Esophagus (tissue), 2 donors: ENCODE results near the gene PLA2G4E. TPM values are rescaled to one million over a fixed set of nuclear protein-coding genes. Genes with fewer than 3 reads are reported as not detected.

Experiments used
- H3K27ac ChIP-seq, 2 donors: one replicate each; pipeline ENCODE4 v1.5.1; 2013; ENCODE audit warnings: low read depth in 2 of 2, mild to moderate bottlenecking in 2 of 2, inconsistent platforms in 1 of 2, low read length in 1 of 2, moderate library complexity in 1 of 2
- H3K27me3 ChIP-seq, 2 donors: one replicate each; pipeline ENCODE4 v1.6.1; 2013; ENCODE audit warnings: low read length in 2 of 2, control low read depth in 1 of 2, mild to moderate bottlenecking in 1 of 2; ENCODE audit not compliant: insufficient read depth in 2 of 2, control insufficient read depth in 1 of 2
- H3K36me3 ChIP-seq, 2 donors: one replicate each; pipeline ENCODE4 v1.6.1; 2013; ENCODE audit warnings: low read length in 1 of 2; ENCODE audit not compliant: control insufficient read depth in 2 of 2, insufficient read depth in 2 of 2
- H3K4me1 ChIP-seq, 2 donors: one replicate each; pipeline ENCODE4 v1.6.1; 2013; ENCODE audit warnings: low read length in 1 of 2; ENCODE audit not compliant: control insufficient read depth in 2 of 2, insufficient read depth in 2 of 2
- H3K4me3 ChIP-seq, 2 donors: one replicate each; pipeline ENCODE4 v1.5.1; 2013; ENCODE audit warnings: low read length in 2 of 2, mild to moderate bottlenecking in 2 of 2, low read depth in 1 of 2, moderate library complexity in 1 of 2
- H3K9me3 ChIP-seq, 2 donors: one replicate each; pipeline ENCODE4 v1.6.1; 2013; ENCODE audit warnings: mild to moderate bottlenecking in 2 of 2, low read depth in 1 of 2, low read length in 1 of 2, moderate library complexity in 1 of 2; ENCODE audit not compliant: control insufficient read depth in 2 of 2, insufficient read depth in 1 of 2
- WGBS, 2 donors: extraction: QIAGEN DNeasy Blood & Tissue Kit; methylation state at CpG; one replicate each; pipeline ENCODE4 v1.1.7; 2013; 5-methylcytosine and 5-hydroxymethylcytosine counted together
- polyA plus RNA-seq, 2 donors: library from polyadenylated mRNA; stranded (reverse); fragments of 200-250 nt; gene quantifications; one replicate each; pipeline ENCODE4 v1.2.3, GENCODE V29; 2013
- donor health status: healthy with polysubstance abuse.
- donor health status: Bipolar disorder and iron deficiency.

PLA2G4E gene
- polyA plus RNA-seq, 2 donors: 1.2 to 2.5 TPM

GRCh38 chr15:42063122-42063848 is 42.4 kb upstream of the PLA2G4E start:
- Histone ChIP-seq H3K27me3 (no peaks in the 10 kb centered on the region), H3K4me1 (peaks cover 0 to 2% of the 10 kb centered on the region in 2 donors), H3K36me3 (no peaks in the 10 kb centered on the region), H3K4me3 (no peak overlapping the region), H3K9me3 (peaks cover 0 to 2% of the 10 kb centered on the region in 2 donors), H3K27ac (no peak overlapping the region)
- WGBS, 2 donors: 85 to 88% methylated on average over 12 of the region's 12 CpGs

DNA sequence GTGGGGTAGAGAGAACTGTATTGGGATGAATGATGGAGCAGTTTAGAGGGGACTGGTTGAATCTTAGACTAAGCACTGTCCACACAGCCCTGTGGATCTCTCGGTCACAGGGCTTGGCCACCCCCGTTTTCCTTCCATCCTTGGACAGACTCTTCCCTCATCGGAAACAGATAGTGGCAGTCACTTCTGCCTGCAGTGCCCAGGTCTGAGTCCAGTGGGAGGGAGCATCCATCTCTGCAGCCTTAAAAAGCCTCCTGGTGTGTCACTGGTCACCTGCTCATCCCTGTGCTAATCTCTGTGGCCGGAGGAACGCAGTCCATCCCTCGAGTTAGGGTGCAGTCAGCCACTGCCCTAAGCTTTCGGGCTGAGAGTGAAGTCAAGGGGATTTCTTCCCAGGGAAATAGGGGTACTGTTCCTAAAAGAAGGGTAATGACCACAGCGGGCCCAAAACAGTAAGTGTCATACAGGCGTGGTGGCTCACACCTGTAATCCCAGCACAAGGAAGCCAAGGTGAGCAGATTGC is 41.5 kb upstream of the PLA2G4E start:
- Histone ChIP-seq H3K9me3 (no peaks in the 10 kb centered on the region), H3K27me3 (no peaks in the 10 kb centered on the region), H3K4me3 (no peak overlapping the region), H3K27ac (no peak overlapping the region), H3K36me3 (no peaks in the 10 kb centered on the region), H3K4me1 (peaks cover 0 to 6% of the 10 kb centered on the region in 2 donors)
- 92% methylated on average over 9 of the region's 9 CpGs for WGBS, 2 donors

DNA sequence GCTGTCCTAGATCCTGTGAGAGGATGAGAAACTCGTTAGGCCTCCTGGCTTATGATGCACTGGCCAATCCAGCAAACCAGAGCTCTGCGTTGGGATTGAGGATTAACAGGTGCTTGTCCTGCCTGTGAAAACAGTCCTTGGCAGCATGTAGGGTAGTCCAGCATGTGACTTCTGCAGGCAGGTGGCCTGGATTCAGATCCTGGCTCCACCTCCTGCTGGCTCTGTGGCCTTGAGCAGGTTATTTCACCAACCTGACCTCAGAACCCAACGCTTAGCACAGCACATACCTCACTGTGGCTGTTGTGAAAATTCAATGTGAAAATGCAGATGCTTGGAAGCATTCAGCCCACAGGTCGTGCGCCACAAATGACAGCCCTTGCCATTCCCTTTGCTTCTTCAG is 40.0 kb upstream of the PLA2G4E start:
- no peaks in the 10 kb centered on the region for H3K36me3 ChIP-seq
- H3K4me3 ChIP-seq: no peak overlapping the region
- no peaks in the 10 kb centered on the region for H3K9me3 ChIP-seq
- peaks cover 0 to 8% of the 10 kb centered on the region in 2 donors for H3K4me1 ChIP-seq
- H3K27me3 ChIP-seq: no peaks in the 10 kb centered on the region
- H3K27ac ChIP-seq: no peak overlapping the region
- 71 to 79% methylated on average over 5 of the region's 5 CpGs for WGBS, 2 donors

GRCh38 chr15:42060477-42060763 is 39.6 kb upstream of the PLA2G4E start:
- 82 to 87% methylated on average over 4 of the region's 4 CpGs for WGBS, 2 donors
- H3K9me3 ChIP-seq: no peaks in the 10 kb centered on the region
- H3K4me1 ChIP-seq: peaks cover 0 to 8% of the 10 kb centered on the region in 2 donors
- H3K36me3 ChIP-seq: no peaks in the 10 kb centered on the region
- H3K4me3 ChIP-seq: no peak overlapping the region
- no peak overlapping the region for H3K27ac ChIP-seq
- no peaks in the 10 kb centered on the region for H3K27me3 ChIP-seq

DNA sequence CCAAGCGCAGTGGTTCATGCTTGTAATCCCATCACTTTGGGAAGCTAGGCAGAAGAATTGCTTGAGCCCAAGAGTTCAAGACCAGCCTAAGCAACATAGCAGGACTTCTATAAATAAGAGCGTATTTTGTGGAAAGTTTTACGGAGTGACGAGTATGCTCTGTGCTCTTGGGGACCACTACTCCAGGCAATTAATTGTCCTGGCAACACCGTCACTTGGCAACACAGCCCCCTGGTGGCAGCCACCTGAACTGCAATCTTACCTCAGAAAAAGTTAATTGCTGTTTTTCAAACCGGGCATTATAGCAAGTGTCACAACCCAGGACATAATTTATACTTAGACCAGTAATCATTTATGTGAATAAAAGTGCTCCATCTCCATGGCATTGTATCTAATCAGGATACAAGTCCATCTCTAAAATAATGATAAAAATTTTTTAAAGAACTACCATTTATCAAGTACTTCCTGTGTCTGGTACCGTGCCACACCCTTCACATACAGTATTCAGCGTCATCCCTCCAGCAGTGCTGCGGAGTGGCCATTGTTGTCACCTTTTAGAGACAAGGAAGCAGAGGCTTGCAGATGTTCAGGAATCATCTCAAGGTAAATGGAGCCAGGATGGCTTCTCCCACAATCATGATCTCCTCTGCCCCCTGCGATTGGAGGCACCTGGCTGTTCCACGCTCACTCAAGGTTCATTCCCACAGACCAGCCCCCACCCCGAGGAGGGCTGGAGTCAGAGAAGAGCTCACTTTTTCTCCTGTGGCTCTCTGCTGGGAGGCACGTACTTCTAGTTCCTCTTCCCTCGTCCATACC is 39.0 kb upstream of the PLA2G4E start:
- H3K4me1 ChIP-seq: peaks cover 0 to 8% of the 10 kb centered on the region in 2 donors
- WGBS, 2 donors: 42 to 48% methylated on average over 14 of the region's 14 CpGs

GRCh38 chr15:42058791-42059190 is 37.9 kb upstream of the PLA2G4E start:
- Histone ChIP-seq H3K36me3 (no peaks in the 10 kb centered on the region), H3K4me1 (peaks cover 0 to 8% of the 10 kb centered on the region in 2 donors), H3K27ac (no peak overlapping the region), H3K27me3 (no peaks in the 10 kb centered on the region), H3K4me3 (no peak overlapping the region), H3K9me3 (no peaks in the 10 kb centered on the region)
- WGBS, 2 donors: 45 to 54% methylated on average over 3 of the region's 3 CpGs

More for the DNA sequence above, 39.0 kb upstream of the PLA2G4E start:
- Histone ChIP-seq H3K9me3 (no peaks in the 10 kb centered on the region), H3K4me3 (no peak overlapping the region), H3K36me3 (no peaks in the 10 kb centered on the region), H3K27me3 (no peaks in the 10 kb centered on the region), H3K27ac (no peak overlapping the region)

DNA sequence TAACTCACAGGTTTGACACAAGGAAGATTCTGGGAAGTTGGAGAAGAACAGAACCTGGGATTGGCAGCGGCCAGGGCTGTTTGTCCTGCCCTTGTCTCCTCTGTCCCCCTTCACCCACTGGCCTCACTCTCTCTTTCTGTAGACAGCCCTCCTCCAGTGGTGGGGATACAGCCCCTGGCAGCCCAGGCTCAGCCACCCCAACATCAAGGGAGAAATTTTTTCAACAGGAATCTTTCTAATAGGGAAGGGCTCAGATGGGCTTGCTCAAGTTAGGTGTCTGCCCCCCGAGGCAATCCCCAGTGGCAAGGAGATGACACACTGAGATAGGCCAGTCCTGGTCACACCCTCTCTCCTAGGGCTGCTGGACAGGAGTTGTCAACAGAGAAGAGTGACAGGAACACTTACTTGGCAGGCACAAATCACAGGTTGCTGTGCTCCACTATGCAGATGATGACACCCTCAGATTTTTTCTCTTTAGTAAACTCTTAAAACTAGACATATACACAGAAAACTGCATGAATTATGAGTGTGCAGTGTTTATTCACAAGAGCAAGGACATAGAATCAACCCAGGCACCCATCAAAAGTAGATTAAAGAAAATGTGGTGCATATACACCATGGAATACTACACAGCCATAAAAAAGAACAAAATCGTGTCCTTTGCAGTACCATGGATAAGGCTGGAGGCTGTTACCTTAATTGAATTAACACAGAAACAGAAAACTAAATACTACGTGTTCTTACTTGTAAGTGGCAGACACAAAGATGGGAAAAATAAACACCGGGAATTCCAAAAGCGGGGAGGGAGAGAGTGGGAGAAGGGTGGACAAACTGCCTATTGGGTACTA is 37.2 kb upstream of the PLA2G4E start:
- no peaks in the 10 kb centered on the region for H3K27me3 ChIP-seq
- peak overlapping the region; percentile 96 to 99 for H3K27ac ChIP-seq
- H3K4me1 ChIP-seq: peaks cover 0 to 8% of the 10 kb centered on the region in 2 donors
- no peaks in the 10 kb centered on the region for H3K9me3 ChIP-seq
- H3K4me3 ChIP-seq: no peak overlapping the region
- H3K36me3 ChIP-seq: no peaks in the 10 kb centered on the region
- WGBS, 2 donors: 56 to 64% methylated on average over 6 of the region's 6 CpGs

GRCh38 chr15:42056934-42057798 is 36.3 kb upstream of the PLA2G4E start:
- no peaks in the 10 kb centered on the region for H3K36me3 ChIP-seq
- H3K27ac ChIP-seq: peak overlapping the region; percentile 96 to 99
- H3K4me1 ChIP-seq: peaks cover 0 to 8% of the 10 kb centered on the region in 2 donors
- 10 to 14% methylated on average over 37 of the region's 37 CpGs for WGBS, 2 donors
- peak overlapping the region; percentile 28 to 36 for H3K4me3 ChIP-seq
- no peaks in the 10 kb centered on the region for H3K9me3 ChIP-seq
- H3K27me3 ChIP-seq: no peaks in the 10 kb centered on the region
